HAP-1 (cell line): Measurements from ENCODE around the gene ZNF467.

ENCODE experiments used
- DNase-seq, 2 experiments: peaks; one replicate each; pipeline ENCODE4 v3.0.0-alpha.2; 2016 to 2020; ENCODE audit warnings: low spot score in 2 of 2
- H3K27me3 ChIP-seq: fragments of 250-450 bp; sonication (Bioruptor Pico); 2 replicates; pipeline ENCODE4 v1.5.1; 2020; ENCODE audit warnings: low read depth, mild to moderate bottlenecking, moderate library complexity
- H3K36me3 ChIP-seq: fragments of 250-450 bp; sonication (Bioruptor Pico); replicated peaks from 2 replicates; pipeline ENCODE4 v1.5.1; 2020; ENCODE audit warnings: mild to moderate bottlenecking
- H3K4me1 ChIP-seq: fragments of 250-450 bp; sonication (Bioruptor Pico); 2 replicates; pipeline ENCODE4 v1.5.1; 2020; ENCODE audit warnings: mild to moderate bottlenecking
- H3K4me3 ChIP-seq: fragments of 250-450 bp; sonication (Bioruptor Pico); 2 replicates; pipeline ENCODE4 v1.5.1; 2020; ENCODE audit warnings: mild to moderate bottlenecking, moderate library complexity
- H3K9me3 ChIP-seq: fragments of 250-450 bp; sonication (Bioruptor Pico); 2 replicates; pipeline ENCODE4 v1.5.1; 2020; ENCODE audit warnings: mild to moderate bottlenecking, moderate library complexity
- in situ Hi-C: fragments of 300-500 bp; cut with MboI; formaldehyde crosslinking; loops from 3 replicates; pipeline ENCODE4 v1.14.3; 2020; ENCODE audit warnings: low sequenced_read_pairs, inconsistent platforms, mixed read lengths

ZNF467 gene

GRCh38 chr7:149799397-149800168 is 26.2 kb upstream of the ZNF467 start:
- H3K4me3 ChIP-seq: no peak overlapping the region
- no peaks in the 10 kb centered on the region for H3K4me1 ChIP-seq
- in situ Hi-C loops: no loop called here
- H3K27me3 ChIP-seq: no peaks in the 10 kb centered on the region; the same call in 1 of the 2 replicates
- H3K9me3 ChIP-seq: no peaks in the 10 kb centered on the region
- DNase-seq: peak in 1 of 2 experiments; percentile 76
- H3K36me3 ChIP-seq: no peaks in the 10 kb centered on the region

GRCh38 chr7:149797771-149798170 is 24.4 kb upstream of the ZNF467 start:
- in situ Hi-C loops: no loop called here
- no peak for DNase-seq
- no peaks in the 10 kb centered on the region for H3K9me3 ChIP-seq
- no peaks in the 10 kb centered on the region for H3K4me1 ChIP-seq
- no peaks in the 10 kb centered on the region for H3K36me3 ChIP-seq
- H3K4me3 ChIP-seq: no peak overlapping the region
- H3K27me3 ChIP-seq: peaks cover 6% of the 10 kb centered on the region; the same call in 1 of the 2 replicates

- H3K9me3 ChIP-seq: no peaks in the 10 kb centered on the region
- no peaks in the 10 kb centered on the region for H3K36me3 ChIP-seq
- H3K27me3 ChIP-seq: peaks cover 6% of the 10 kb centered on the region; the same call in 1 of the 2 replicates
- H3K4me1 ChIP-seq: no peaks in the 10 kb centered on the region
- no peak for DNase-seq
- no peak overlapping the region for H3K4me3 ChIP-seq
- in situ Hi-C loops: no loop called here
Observed at GRCh38 chr7:149796287-149796860, 23.0 kb upstream of the ZNF467 start.

- Histone ChIP-seq H3K27me3 (peaks cover 6% of the 10 kb centered on the region; the same call in 1 of the 2 replicates), H3K4me3 (no peak overlapping the region), H3K9me3 (no peaks in the 10 kb centered on the region), H3K4me1 (no peaks in the 10 kb centered on the region), H3K36me3 (no peaks in the 10 kb centered on the region)
- in situ Hi-C loops: no loop called here
- DNase-seq: no peak
Observed at GRCh38 chr7:149795126-149795525, 21.7 kb upstream of the ZNF467 start.

- Histone ChIP-seq H3K4me3 (no peak overlapping the region), H3K4me1 (no peaks in the 10 kb centered on the region), H3K9me3 (no peaks in the 10 kb centered on the region), H3K27me3 (peaks cover 6% of the 10 kb centered on the region; the same call in 1 of the 2 replicates), H3K36me3 (no peaks in the 10 kb centered on the region)
- in situ Hi-C loops: no loop called here
- no peak for DNase-seq
Observed at GRCh38 chr7:149794661-149795060, 21.3 kb upstream of the ZNF467 start.

- Histone ChIP-seq H3K36me3 (no peaks in the 10 kb centered on the region), H3K27me3 (peaks cover 6% of the 10 kb centered on the region; the same call in 1 of the 2 replicates), H3K9me3 (no peaks in the 10 kb centered on the region), H3K4me3 (no peak overlapping the region), H3K4me1 (no peaks in the 10 kb centered on the region)
- in situ Hi-C loops: no loop called here
- no peak for DNase-seq
Observed at GRCh38 chr7:149793261-149793660, 19.9 kb upstream of the ZNF467 start.

GRCh38 chr7:149792220-149792595 is 18.8 kb upstream of the ZNF467 start:
- Histone ChIP-seq H3K27me3 (peaks cover 6% of the 10 kb centered on the region; the same call in 1 of the 2 replicates), H3K36me3 (no peaks in the 10 kb centered on the region), H3K4me1 (no peaks in the 10 kb centered on the region; the same call in 1 of the 2 replicates), H3K4me3 (no peak overlapping the region), H3K9me3 (no peaks in the 10 kb centered on the region)
- DNase-seq: no peak
- in situ Hi-C loops: no loop called here

GRCh38 chr7:149791411-149792219 is 18.2 kb upstream of the ZNF467 start:
- H3K9me3 ChIP-seq: no peaks in the 10 kb centered on the region
- peaks cover 6% of the 10 kb centered on the region; the same call in 1 of the 2 replicates for H3K27me3 ChIP-seq
- no peak for DNase-seq
- no peak overlapping the region for H3K4me3 ChIP-seq
- no peaks in the 10 kb centered on the region for H3K36me3 ChIP-seq
- in situ Hi-C loops: no loop called here
- H3K4me1 ChIP-seq: no peaks in the 10 kb centered on the region; the same call in 1 of the 2 replicates

GRCh38 chr7:149790754-149791360 is 17.5 kb upstream of the ZNF467 start:
- Histone ChIP-seq H3K9me3 (no peaks in the 10 kb centered on the region), H3K27me3 (peaks cover 6% of the 10 kb centered on the region; the same call in 1 of the 2 replicates), H3K36me3 (no peaks in the 10 kb centered on the region), H3K4me1 (no peaks in the 10 kb centered on the region; the same call in 1 of the 2 replicates), H3K4me3 (no peak overlapping the region)
- no peak for DNase-seq
- in situ Hi-C loops: no loop called here

- no peak for DNase-seq
Observed at GRCh38 chr7:149790146-149790548, 16.8 kb upstream of the ZNF467 start.

GRCh38 chr7:149789101-149789500 is 15.7 kb upstream of the ZNF467 start:
- Histone ChIP-seq H3K36me3 (no peaks in the 10 kb centered on the region), H3K27me3 (peaks cover 6% of the 10 kb centered on the region; the same call in 1 of the 2 replicates), H3K4me3 (no peak overlapping the region), H3K9me3 (no peaks in the 10 kb centered on the region), H3K4me1 (no peaks in the 10 kb centered on the region; the same call in 1 of the 2 replicates)
- in situ Hi-C loops: no loop called here
- no peak for DNase-seq

More at GRCh38 chr7:149790146-149790548, 16.8 kb upstream of the ZNF467 start:
- Histone ChIP-seq H3K4me1 (no peaks in the 10 kb centered on the region; the same call in 1 of the 2 replicates), H3K4me3 (no peak overlapping the region), H3K9me3 (no peaks in the 10 kb centered on the region), H3K36me3 (no peaks in the 10 kb centered on the region), H3K27me3 (peaks cover 6% of the 10 kb centered on the region; the same call in 1 of the 2 replicates)
- in situ Hi-C loops: no loop called here

- H3K4me3 ChIP-seq: no peak overlapping the region
- no peaks in the 10 kb centered on the region; the same call in 1 of the 2 replicates for H3K4me1 ChIP-seq
- peaks cover 3% of the 10 kb centered on the region; the same call in 1 of the 2 replicates for H3K27me3 ChIP-seq
- H3K9me3 ChIP-seq: no peaks in the 10 kb centered on the region
- in situ Hi-C loops: no loop called here
- H3K36me3 ChIP-seq: no peaks in the 10 kb centered on the region
- no peak for DNase-seq
Observed at GRCh38 chr7:149788300-149788851, 15.0 kb upstream of the ZNF467 start.
